WTC11 (cell line): Measurements from ENCODE around the gene CLCF1. TPM values are rescaled to one million over a fixed set of nuclear protein-coding genes. Genes with fewer than 3 reads are reported as not detected.

Source experiments
- ATAC-seq: fragments of 200-7000 bp; cut with Tn5 transposase; 2 replicates; pipeline ENCODE4 v1.10.0; 2021; ENCODE audit warnings: mild to moderate bottlenecking, moderate library complexity
- CTCF ChIA-PET: fragments of 300-600 bp; sonication (Branson Sonifier 250); formaldehyde crosslinking; loops from one replicate; lab custom pipeline; 2021; ENCODE audit warnings: antibody characterized with exemption; lab: Charles Lee
- POLR2A ChIA-PET: fragments of 350-600 bp; sonication (Branson Sonifier 250); formaldehyde crosslinking; loops from one replicate; lab custom pipeline; 2021; ENCODE audit warnings: antibody characterized with exemption; lab: Charles Lee
- DNase-seq: peaks from one replicate; pipeline ENCODE4 v3.0.0; 2021; ENCODE audit warnings: low spot score
- H3K27ac Mint-ChIP-seq: 2 replicates; pipeline ENCODE4 v1.8.0; 2021; ENCODE audit warnings: mixed read lengths
- H3K27me3 Mint-ChIP-seq: 2 replicates; pipeline ENCODE4 v1.8.0; 2021; ENCODE audit warnings: low read depth, mild to moderate bottlenecking, moderate library complexity, mixed read lengths
- H3K36me3 Mint-ChIP-seq: 2 replicates; pipeline ENCODE4 v1.8.0; 2021; ENCODE audit warnings: mixed read lengths
- H3K4me1 Mint-ChIP-seq: 2 replicates; pipeline ENCODE4 v1.8.0; 2022; ENCODE audit warnings: mixed read lengths
- H3K4me3 Mint-ChIP-seq: 2 replicates; pipeline ENCODE4 v1.8.0; 2021; ENCODE audit warnings: mild to moderate bottlenecking, moderate library complexity, mixed read lengths
- H3K9me3 Mint-ChIP-seq: 2 replicates; pipeline ENCODE4 v1.8.0; 2021; ENCODE audit warnings: mixed read lengths
- ATF1 ChIP-seq: sonication (generic); formaldehyde crosslinking; IDR thresholded peaks from 2 replicates; pipeline ENCODE4 v1.8.1; 2023; ENCODE audit warnings: mild to moderate bottlenecking, moderate library complexity, missing genetic modification reagents
- CBFB ChIP-seq: sonication (generic); formaldehyde crosslinking; IDR thresholded peaks from 2 replicates; pipeline ENCODE4 v1.8.1; 2022; ENCODE audit warnings: mild to moderate bottlenecking, low read depth, missing genetic modification reagents
- GABPB1 ChIP-seq: sonication (generic); formaldehyde crosslinking; IDR thresholded peaks from 2 replicates; pipeline ENCODE4 v1.8.1; 2023; ENCODE audit warnings: mild to moderate bottlenecking, missing genetic modification reagents
- IRF2 ChIP-seq: sonication (generic); formaldehyde crosslinking; IDR thresholded peaks from 2 replicates; pipeline ENCODE4 v1.8.0; 2022; ENCODE audit warnings: low read depth, missing genetic modification reagents, borderline replicate concordance
- JUN ChIP-seq: sonication (generic); formaldehyde crosslinking; IDR thresholded peaks from 2 replicates; pipeline ENCODE4 v1.8.0; 2023; ENCODE audit warnings: mild to moderate bottlenecking, missing genetic modification reagents
- MYBL2 ChIP-seq: sonication (generic); formaldehyde crosslinking; IDR thresholded peaks from 2 replicates; pipeline ENCODE4 v1.8.1; 2023; ENCODE audit warnings: mild to moderate bottlenecking, moderate library complexity, missing genetic modification reagents
- NR2C2 ChIP-seq: sonication (generic); formaldehyde crosslinking; IDR thresholded peaks from 2 replicates; pipeline ENCODE4 v1.8.0; 2022; ENCODE audit warnings: mild to moderate bottlenecking, missing genetic modification reagents
- NR3C1 ChIP-seq: sonication (generic); formaldehyde crosslinking; conservative IDR thresholded peaks from 2 replicates; pipeline ENCODE4 v1.8.1; 2023; ENCODE audit warnings: low read depth, mild to moderate bottlenecking, missing genetic modification reagents
- RELA ChIP-seq: sonication (generic); formaldehyde crosslinking; IDR thresholded peaks from 2 replicates; pipeline ENCODE4 v1.8.1; 2022; ENCODE audit warnings: missing genetic modification reagents, mild to moderate bottlenecking, borderline replicate concordance
- TP53 ChIP-seq: sonication (generic); formaldehyde crosslinking; IDR thresholded peaks from 2 replicates; pipeline ENCODE4 v1.8.1; 2023; ENCODE audit warnings: mild to moderate bottlenecking, missing genetic modification reagents
- ZNF121 ChIP-seq: sonication (generic); formaldehyde crosslinking; IDR thresholded peaks from 2 replicates; pipeline ENCODE4 v1.8.0; 2023; ENCODE audit warnings: missing genetic modification reagents
- ZNF138 ChIP-seq: sonication (generic); formaldehyde crosslinking; conservative IDR thresholded peaks from 2 replicates; pipeline ENCODE4 v1.8.1; 2022; ENCODE audit warnings: mild to moderate bottlenecking, moderate library complexity, missing genetic modification reagents
- ZNF317 ChIP-seq: sonication (generic); formaldehyde crosslinking; IDR thresholded peaks from 2 replicates; pipeline ENCODE4 v1.8.1; 2023; ENCODE audit warnings: low read depth, mild to moderate bottlenecking, moderate library complexity, missing genetic modification reagents, borderline replicate concordance
- ZNF423 ChIP-seq: fragments of 250-450 bp; sonication (Bioruptor Pico); IDR thresholded peaks from 2 replicates; pipeline ENCODE4 v2.1.2; 2022; ENCODE audit warnings: mild to moderate bottlenecking, moderate library complexity
- total RNA-seq: library from RNA; stranded (reverse); gene quantifications from 3 replicates; pipeline ENCODE4 v1.2.3, GENCODE V29; 2021
- TF ChIP-seq, protein P1 (sequence below): fragments of 250-450 bp; sonication (Bioruptor Pico); IDR thresholded peaks from 2 replicates; pipeline ENCODE4 v2.1.2; 2022; ENCODE audit warnings: mild to moderate bottlenecking, moderate library complexity
- TF ChIP-seq, protein P2 (sequence below): sonication (generic); formaldehyde crosslinking; IDR thresholded peaks from 2 replicates; pipeline ENCODE4 v1.8.1; 2023; ENCODE audit warnings: mild to moderate bottlenecking, moderate library complexity, missing genetic modification reagents
- TF ChIP-seq, protein P3 (sequence below): sonication (generic); formaldehyde crosslinking; IDR thresholded peaks from 2 replicates; pipeline ENCODE4 v1.8.0; 2023; ENCODE audit warnings: mild to moderate bottlenecking, missing genetic modification reagents
- TF ChIP-seq, protein P4 (sequence below): sonication (generic); formaldehyde crosslinking; IDR thresholded peaks from 2 replicates; pipeline ENCODE4 v1.8.1; 2023; ENCODE audit warnings: mild to moderate bottlenecking, missing genetic modification reagents, moderate library complexity
- TF ChIP-seq, protein P5 (sequence below): sonication (generic); formaldehyde crosslinking; IDR thresholded peaks from 2 replicates; pipeline ENCODE4 v1.8.0; 2023; ENCODE audit warnings: missing genetic modification reagents
- TF ChIP-seq, protein P6 (sequence below): sonication (generic); formaldehyde crosslinking; IDR thresholded peaks from 2 replicates; pipeline ENCODE4 v1.8.1; 2023; ENCODE audit warnings: mild to moderate bottlenecking, missing genetic modification reagents
- TF ChIP-seq, protein P7 (sequence below): sonication (generic); formaldehyde crosslinking; IDR thresholded peaks from 2 replicates; pipeline ENCODE4 v1.8.1; 2022; ENCODE audit warnings: low read depth, missing genetic modification reagents, borderline replicate concordance

The CLCF1 gene
- total RNA-seq, 1 experiment from 2014 or later: 0.92 TPM

DNA sequence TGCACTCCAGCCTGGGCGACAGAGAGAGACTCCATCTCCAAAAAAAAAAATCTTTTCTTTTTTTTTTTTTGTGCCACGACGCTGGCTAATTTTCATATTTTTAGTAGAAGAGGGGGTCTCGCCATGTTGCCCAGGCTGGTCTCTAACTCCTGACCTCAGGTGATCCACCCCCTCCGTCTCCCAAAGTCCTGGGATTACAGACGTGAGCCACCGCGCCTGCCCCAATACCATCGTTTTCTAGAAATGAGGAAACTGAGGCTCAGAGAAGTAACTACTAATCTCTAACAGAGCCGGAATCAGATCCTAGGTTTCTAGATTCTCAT lies 56.6 kb downstream of the CLCF1 start:
- peaks cover 41% of the 10 kb centered on the region for H3K27me3 Mint-ChIP-seq
- H3K27ac Mint-ChIP-seq: peak overlapping the region; percentile 79
- TF ChIP-seq RELA (no peak), ZNF121 (CRISPR knock-in tag) (0 out of 2 replicates have a peak, but pooled peaks have one; percentile 15)
- H3K36me3 Mint-ChIP-seq: no peaks in the 10 kb centered on the region
- H3K4me3 Mint-ChIP-seq: peak overlapping the region; percentile 91
- ATAC-seq: no peak
- ChIA-PET POLR2A (interaction anchor here (0.6 to 1.4 kb wide), 6 partner anchors 14 to 694 kb away, joined by 3 to 10 read pairs (median 4); partner anchors contain the start of genes GRK2, POLD4 and SSH3), CTCF (interaction anchor here (0.6 to 5.4 kb wide), 48 partner anchors 9 to 349 kb away, joined by 3 to 122 read pairs (median 6); partner anchors contain the start of genes ANKRD13D, CLCF1, GRK2 and KDM2A)
- no peaks in the 10 kb centered on the region for H3K9me3 Mint-ChIP-seq
- no peak for DNase-seq
- H3K4me1 Mint-ChIP-seq: peaks cover 5% of the 10 kb centered on the region

DNA sequence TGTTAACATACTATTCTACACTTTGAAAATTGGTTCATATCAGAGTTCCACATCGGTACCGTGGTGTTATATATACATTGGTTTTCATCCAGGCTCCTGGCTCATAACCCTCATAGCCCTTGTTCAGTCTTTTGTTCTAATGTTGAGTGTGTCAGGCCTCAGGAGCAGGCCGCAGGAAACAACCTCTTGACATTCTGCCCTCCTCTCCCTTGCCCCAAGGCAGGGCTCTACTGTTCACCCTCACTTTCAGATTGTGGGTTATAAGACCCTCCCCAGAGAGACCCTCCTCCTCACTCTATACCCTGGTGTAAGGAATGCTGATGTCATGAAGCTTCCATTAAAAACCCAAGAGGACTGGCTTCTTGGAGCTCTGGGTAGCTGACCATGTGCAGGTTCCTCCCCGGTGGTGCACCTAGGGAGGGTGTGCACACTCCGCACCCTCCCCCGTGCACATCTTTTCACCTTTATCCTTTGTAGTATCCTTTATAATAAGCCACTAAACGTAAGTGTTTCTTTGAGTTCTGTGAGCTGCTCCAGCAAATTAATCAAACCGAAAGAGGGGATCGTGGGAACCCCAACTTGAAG lies 58.0 kb downstream of the CLCF1 start:
- no peak overlapping the region; the same call in 1 of the 2 replicates for H3K4me3 Mint-ChIP-seq
- POLR2A ChIA-PET: no interaction called here
- TF ChIP-seq CBFB (CRISPR knock-in tag) (no peak), NR3C1 (CRISPR knock-in tag) (no peak), NR2C2 (CRISPR knock-in tag) (no peak), ATF1 (CRISPR knock-in tag) (no peak), JUN (no peak), ZNF138 (CRISPR knock-in tag) (no peak), TP53 (CRISPR knock-in tag) (no peak), ZNF423 (no peak), ZNF121 (CRISPR knock-in tag) (no peak), ZNF317 (no peak)
- TF ChIP-seq, protein P1, sequence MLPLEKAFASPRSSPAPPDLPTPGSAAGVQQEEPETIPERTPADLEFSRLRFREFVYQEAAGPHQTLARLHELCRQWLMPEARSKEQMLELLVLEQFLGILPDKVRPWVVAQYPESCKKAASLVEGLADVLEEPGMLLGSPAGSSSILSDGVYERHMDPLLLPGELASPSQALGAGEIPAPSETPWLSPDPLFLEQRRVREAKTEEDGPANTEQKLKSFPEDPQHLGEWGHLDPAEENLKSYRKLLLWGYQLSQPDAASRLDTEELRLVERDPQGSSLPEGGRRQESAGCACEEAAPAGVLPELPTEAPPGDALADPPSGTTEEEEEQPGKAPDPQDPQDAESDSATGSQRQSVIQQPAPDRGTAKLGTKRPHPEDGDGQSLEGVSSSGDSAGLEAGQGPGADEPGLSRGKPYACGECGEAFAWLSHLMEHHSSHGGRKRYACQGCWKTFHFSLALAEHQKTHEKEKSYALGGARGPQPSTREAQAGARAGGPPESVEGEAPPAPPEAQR (CRISPR knock-in tag): no peak
- TF ChIP-seq, protein P2, sequence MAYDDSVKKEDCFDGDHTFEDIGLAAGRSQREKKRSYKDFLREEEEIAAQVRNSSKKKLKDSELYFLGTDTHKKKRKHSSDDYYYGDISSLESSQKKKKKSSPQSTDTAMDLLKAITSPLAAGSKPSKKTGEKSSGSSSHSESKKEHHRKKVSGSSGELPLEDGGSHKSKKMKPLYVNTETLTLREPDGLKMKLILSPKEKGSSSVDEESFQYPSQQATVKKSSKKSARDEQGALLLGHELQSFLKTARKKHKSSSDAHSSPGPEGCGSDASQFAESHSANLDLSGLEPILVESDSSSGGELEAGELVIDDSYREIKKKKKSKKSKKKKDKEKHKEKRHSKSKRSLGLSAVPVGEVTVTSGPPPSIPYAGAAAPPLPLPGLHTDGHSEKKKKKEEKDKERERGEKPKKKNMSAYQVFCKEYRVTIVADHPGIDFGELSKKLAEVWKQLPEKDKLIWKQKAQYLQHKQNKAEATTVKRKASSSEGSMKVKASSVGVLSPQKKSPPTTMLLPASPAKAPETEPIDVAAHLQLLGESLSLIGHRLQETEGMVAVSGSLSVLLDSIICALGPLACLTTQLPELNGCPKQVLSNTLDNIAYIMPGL (CRISPR knock-in tag): no peak
- TF ChIP-seq, protein P3, sequence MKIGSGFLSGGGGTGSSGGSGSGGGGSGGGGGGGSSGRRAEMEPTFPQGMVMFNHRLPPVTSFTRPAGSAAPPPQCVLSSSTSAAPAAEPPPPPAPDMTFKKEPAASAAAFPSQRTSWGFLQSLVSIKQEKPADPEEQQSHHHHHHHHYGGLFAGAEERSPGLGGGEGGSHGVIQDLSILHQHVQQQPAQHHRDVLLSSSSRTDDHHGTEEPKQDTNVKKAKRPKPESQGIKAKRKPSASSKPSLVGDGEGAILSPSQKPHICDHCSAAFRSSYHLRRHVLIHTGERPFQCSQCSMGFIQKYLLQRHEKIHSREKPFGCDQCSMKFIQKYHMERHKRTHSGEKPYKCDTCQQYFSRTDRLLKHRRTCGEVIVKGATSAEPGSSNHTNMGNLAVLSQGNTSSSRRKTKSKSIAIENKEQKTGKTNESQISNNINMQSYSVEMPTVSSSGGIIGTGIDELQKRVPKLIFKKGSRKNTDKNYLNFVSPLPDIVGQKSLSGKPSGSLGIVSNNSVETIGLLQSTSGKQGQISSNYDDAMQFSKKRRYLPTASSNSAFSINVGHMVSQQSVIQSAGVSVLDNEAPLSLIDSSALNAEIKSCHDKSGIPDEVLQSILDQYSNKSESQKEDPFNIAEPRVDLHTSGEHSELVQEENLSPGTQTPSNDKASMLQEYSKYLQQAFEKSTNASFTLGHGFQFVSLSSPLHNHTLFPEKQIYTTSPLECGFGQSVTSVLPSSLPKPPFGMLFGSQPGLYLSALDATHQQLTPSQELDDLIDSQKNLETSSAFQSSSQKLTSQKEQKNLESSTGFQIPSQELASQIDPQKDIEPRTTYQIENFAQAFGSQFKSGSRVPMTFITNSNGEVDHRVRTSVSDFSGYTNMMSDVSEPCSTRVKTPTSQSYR (CRISPR knock-in tag): no peak
- TF ChIP-seq, protein P4, sequence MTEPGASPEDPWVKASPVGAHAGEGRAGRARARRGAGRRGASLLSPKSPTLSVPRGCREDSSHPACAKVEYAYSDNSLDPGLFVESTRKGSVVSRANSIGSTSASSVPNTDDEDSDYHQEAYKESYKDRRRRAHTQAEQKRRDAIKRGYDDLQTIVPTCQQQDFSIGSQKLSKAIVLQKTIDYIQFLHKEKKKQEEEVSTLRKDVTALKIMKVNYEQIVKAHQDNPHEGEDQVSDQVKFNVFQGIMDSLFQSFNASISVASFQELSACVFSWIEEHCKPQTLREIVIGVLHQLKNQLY (CRISPR knock-in tag): no peak
- TF ChIP-seq, all 79 proteins: peak for 0
- H3K9me3 Mint-ChIP-seq: no peaks in the 10 kb centered on the region
- peaks cover 40% of the 10 kb centered on the region for H3K27me3 Mint-ChIP-seq
- DNase-seq (no peak), ATAC-seq (no peak)
- CTCF ChIA-PET: interaction anchor here (0.6 to 5.4 kb wide), 5 partner anchors 13 to 52 kb away, joined by 3 to 122 read pairs (median 24); partner anchors contain the start of gene SSH3
- no peaks in the 10 kb centered on the region for H3K36me3 Mint-ChIP-seq
- H3K27ac Mint-ChIP-seq: no peak overlapping the region
- H3K4me1 Mint-ChIP-seq: peaks cover 5% of the 10 kb centered on the region

DNA sequence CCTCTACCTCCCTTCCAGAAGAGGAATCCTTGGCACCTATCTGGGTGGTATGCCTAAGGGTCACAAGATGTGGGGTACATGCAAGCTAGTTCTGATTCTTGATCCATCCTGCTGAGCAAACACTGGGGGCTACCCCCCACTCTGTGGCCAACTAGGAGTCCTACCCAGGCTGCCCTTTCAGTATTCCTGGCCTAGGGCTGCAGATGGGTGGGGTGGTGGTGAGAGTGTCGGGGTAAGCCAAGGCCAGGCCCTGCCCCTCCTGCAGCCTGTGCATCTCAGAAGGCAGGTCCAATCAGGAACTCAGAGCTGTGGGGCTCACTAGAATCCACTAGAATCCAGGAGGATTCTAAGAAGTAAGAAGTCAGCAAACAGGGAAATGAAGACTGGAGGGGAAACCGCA lies 59.2 kb downstream of the CLCF1 start:
- Mint-ChIP-seq H3K9me3 (no peaks in the 10 kb centered on the region), H3K27me3 (peaks cover 28% of the 10 kb centered on the region), H3K36me3 (peaks cover 2% of the 10 kb centered on the region; the same call in 1 of the 2 replicates), H3K27ac (peak overlapping the region; percentile 11), H3K4me3 (no peak overlapping the region), H3K4me1 (peaks cover 5% of the 10 kb centered on the region)
- DNase-seq: no peak
- ChIA-PET CTCF (interaction anchor here (1.0 to 5.4 kb wide), 4 partner anchors 11 to 87 kb away, joined by 3 to 103 read pairs (median 5); partner anchors contain the start of genes PPP1CA and SSH3), POLR2A (no interaction called here)
- no peak for ATAC-seq
- TF ChIP-seq, protein P5, sequence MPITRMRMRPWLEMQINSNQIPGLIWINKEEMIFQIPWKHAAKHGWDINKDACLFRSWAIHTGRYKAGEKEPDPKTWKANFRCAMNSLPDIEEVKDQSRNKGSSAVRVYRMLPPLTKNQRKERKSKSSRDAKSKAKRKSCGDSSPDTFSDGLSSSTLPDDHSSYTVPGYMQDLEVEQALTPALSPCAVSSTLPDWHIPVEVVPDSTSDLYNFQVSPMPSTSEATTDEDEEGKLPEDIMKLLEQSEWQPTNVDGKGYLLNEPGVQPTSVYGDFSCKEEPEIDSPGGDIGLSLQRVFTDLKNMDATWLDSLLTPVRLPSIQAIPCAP (CRISPR knock-in tag): no peak
- TF ChIP-seq IRF2 (no peak), ATF1 (CRISPR knock-in tag) (no peak), NR2C2 (CRISPR knock-in tag) (no peak), GABPB1 (no peak), CBFB (CRISPR knock-in tag) (no peak), MYBL2 (CRISPR knock-in tag) (no peak)
- TF ChIP-seq, protein P6, sequence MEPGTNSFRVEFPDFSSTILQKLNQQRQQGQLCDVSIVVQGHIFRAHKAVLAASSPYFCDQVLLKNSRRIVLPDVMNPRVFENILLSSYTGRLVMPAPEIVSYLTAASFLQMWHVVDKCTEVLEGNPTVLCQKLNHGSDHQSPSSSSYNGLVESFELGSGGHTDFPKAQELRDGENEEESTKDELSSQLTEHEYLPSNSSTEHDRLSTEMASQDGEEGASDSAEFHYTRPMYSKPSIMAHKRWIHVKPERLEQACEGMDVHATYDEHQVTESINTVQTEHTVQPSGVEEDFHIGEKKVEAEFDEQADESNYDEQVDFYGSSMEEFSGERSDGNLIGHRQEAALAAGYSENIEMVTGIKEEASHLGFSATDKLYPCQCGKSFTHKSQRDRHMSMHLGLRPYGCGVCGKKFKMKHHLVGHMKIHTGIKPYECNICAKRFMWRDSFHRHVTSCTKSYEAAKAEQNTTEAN: no peak
- TF ChIP-seq, protein P7, sequence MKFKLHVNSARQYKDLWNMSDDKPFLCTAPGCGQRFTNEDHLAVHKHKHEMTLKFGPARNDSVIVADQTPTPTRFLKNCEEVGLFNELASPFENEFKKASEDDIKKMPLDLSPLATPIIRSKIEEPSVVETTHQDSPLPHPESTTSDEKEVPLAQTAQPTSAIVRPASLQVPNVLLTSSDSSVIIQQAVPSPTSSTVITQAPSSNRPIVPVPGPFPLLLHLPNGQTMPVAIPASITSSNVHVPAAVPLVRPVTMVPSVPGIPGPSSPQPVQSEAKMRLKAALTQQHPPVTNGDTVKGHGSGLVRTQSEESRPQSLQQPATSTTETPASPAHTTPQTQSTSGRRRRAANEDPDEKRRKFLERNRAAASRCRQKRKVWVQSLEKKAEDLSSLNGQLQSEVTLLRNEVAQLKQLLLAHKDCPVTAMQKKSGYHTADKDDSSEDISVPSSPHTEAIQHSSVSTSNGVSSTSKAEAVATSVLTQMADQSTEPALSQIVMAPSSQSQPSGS (CRISPR knock-in tag): no peak
